ENCODE data around the gene COL6A3. TPM values are rescaled to one million over a fixed set of nuclear protein-coding genes. Genes with fewer than 3 reads are reported as not detected.

The COL6A3 gene
- total RNA-seq, 1 donor from 2014 or later: 0.02 TPM

DNA sequence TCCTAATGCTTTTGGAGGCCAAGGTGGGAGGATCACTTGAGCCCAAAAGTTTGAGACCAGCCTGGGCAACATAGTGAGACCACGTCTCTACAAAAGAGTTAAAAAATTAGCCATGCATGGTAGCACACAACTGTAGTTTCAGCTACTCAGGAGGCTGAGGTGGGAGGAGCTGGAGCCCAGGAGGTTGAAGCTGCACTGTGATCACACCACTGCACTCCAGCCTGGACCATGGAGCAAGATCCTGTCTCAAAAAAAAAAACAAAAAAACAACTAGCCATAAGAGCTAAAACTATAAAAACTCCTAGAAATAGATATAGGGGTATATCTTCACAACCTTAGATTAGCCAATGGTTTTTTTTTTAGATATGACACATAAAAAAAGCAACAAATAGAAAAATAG lies 16.9 kb upstream of the COL6A3 start:
- H3K4me1 Mint-ChIP-seq: peaks cover 19% of the 10 kb centered on the region
- POLR2A ChIA-PET: no interaction called here

DNA sequence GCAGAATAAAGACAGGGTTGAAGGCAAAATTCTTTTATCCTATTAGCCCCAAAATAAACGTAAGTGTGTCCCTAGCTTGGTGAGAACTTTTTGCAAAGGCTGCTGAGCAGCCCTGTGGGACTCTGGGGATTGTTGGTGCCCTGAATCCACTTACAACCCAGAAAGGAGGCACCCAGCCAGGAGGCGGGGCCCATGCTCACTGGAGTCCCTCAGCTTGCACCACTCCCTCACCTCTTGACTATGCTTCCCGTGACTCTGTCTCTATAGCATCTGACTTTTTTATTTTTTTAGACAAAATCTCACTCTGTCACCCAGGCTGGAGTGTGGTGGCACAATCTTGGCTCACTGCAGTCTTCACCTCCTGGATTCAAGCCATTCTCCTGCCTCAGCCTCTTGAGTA lies 15.8 kb upstream of the COL6A3 start:
- Mint-ChIP-seq H3K4me3 (no peak overlapping the region), H3K4me1 (peaks cover 16% of the 10 kb centered on the region), H3K9me3 (no peaks in the 10 kb centered on the region), H3K27ac (no peak overlapping the region), H3K27me3 (peaks cover 19% of the 10 kb centered on the region), H3K36me3 (ENCODE audit: low read depth) (no peaks in the 10 kb centered on the region)
- intact Hi-C loops (cut with micrococcal nuclease): no loop called here
- DNase-seq: no peak
- ChIA-PET CTCF (no interaction called here), POLR2A (no interaction called here)
- TF ChIP-seq, protein P1, sequence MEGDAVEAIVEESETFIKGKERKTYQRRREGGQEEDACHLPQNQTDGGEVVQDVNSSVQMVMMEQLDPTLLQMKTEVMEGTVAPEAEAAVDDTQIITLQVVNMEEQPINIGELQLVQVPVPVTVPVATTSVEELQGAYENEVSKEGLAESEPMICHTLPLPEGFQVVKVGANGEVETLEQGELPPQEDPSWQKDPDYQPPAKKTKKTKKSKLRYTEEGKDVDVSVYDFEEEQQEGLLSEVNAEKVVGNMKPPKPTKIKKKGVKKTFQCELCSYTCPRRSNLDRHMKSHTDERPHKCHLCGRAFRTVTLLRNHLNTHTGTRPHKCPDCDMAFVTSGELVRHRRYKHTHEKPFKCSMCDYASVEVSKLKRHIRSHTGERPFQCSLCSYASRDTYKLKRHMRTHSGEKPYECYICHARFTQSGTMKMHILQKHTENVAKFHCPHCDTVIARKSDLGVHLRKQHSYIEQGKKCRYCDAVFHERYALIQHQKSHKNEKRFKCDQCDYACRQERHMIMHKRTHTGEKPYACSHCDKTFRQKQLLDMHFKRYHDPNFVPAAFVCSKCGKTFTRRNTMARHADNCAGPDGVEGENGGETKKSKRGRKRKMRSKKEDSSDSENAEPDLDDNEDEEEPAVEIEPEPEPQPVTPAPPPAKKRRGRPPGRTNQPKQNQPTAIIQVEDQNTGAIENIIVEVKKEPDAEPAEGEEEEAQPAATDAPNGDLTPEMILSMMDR (IDR thresholded peaks at IDR 0.05): no peak
- ATAC-seq (ENCODE audit: low read depth): no peak

More for the DNA sequence above, 16.9 kb upstream of the COL6A3 start:
- H3K4me3 Mint-ChIP-seq: no peak overlapping the region
- intact Hi-C loops (cut with micrococcal nuclease): no loop called here
- no peak overlapping the region for H3K27ac Mint-ChIP-seq
- TF ChIP-seq, protein P1 (IDR thresholded peaks at IDR 0.05): no peak
- ATAC-seq (ENCODE audit: low read depth) (no peak), DNase-seq (no peak)
- no peaks in the 10 kb centered on the region for H3K9me3 Mint-ChIP-seq
- peaks cover 19% of the 10 kb centered on the region for H3K27me3 Mint-ChIP-seq
- H3K36me3 Mint-ChIP-seq (ENCODE audit: low read depth): no peaks in the 10 kb centered on the region
- CTCF ChIA-PET: no interaction called here

DNA sequence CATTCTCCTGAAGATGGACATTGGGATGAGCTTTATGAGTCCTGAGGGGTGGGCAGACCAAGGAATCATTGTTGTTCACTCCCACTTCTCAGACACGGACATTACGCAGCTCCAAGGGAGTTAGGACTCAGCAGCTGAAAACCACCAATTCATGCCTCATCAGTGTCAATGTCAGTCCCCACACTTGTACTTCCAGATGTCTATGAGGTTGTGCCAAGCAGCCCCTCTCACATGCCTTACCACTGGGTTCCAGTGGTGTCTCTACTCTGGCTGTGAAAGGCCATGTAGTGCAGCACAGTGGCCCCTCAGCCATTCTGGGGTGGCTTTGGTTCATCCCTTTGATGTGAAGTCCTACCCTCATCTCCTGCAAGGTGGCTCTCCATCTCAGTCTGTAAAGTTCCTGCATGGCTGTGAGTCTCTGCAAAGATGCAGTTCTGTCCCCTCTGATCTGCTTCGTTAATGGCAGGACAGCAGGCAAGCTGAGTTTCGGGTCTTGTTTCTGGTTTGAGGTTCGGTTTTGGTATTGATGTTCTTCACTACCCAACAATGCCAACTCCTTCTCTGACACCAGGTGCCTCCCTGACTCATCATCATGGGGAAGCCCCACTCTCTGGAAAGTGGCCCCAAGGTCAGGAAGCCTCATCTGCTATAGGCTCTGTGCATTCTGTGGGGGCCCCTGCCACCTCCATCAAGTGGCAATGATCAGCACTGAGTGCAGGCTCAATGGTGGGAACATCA lies 14.0 kb upstream of the COL6A3 start:
- no peak for DNase-seq

DNA sequence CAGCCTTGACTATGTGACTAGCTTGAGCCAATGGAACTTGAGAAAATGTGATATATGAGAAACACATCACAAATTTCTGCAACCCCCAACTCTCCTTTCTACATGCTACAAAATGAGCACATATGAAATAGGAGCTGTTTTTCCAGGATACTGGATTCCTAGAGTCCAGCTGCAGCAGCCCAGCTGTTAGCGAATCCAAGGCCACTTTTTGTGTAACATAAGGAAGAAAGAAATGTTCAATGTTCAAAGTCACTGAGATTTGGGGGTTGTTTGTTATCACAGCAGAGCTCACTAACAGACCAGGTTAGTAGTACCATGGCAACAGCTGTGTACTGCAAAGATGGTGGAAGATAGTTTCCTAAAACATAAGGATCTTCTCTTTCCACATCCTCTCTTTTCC lies 12.6 kb upstream of the COL6A3 start:
- DNase-seq (no peak), ATAC-seq (ENCODE audit: low read depth) (no peak)
- ChIA-PET CTCF (no interaction called here), POLR2A (no interaction called here)
- H3K27ac Mint-ChIP-seq: no peak overlapping the region
- intact Hi-C loops (cut with micrococcal nuclease): no loop called here
- TF ChIP-seq, protein P1 (IDR thresholded peaks at IDR 0.05): no peak
- H3K27me3 Mint-ChIP-seq: peaks cover 11% of the 10 kb centered on the region
- no peaks in the 10 kb centered on the region for H3K36me3 Mint-ChIP-seq (ENCODE audit: low read depth)
- H3K4me3 Mint-ChIP-seq: no peak overlapping the region
- no peaks in the 10 kb centered on the region for H3K9me3 Mint-ChIP-seq
- peaks cover 2% of the 10 kb centered on the region for H3K4me1 Mint-ChIP-seq

More for the DNA sequence above, 14.0 kb upstream of the COL6A3 start:
- H3K9me3 Mint-ChIP-seq: no peaks in the 10 kb centered on the region
- no peak overlapping the region for H3K27ac Mint-ChIP-seq
- H3K4me3 Mint-ChIP-seq: no peak overlapping the region
- H3K27me3 Mint-ChIP-seq: peaks cover 16% of the 10 kb centered on the region
- ATAC-seq (ENCODE audit: low read depth): no peak
- TF ChIP-seq, protein P1 (IDR thresholded peaks at IDR 0.05): no peak
- ChIA-PET POLR2A (no interaction called here), CTCF (no interaction called here)
- intact Hi-C loops (cut with micrococcal nuclease): no loop called here
- H3K36me3 Mint-ChIP-seq (ENCODE audit: low read depth): no peaks in the 10 kb centered on the region
- peaks cover 2% of the 10 kb centered on the region for H3K4me1 Mint-ChIP-seq

DNA sequence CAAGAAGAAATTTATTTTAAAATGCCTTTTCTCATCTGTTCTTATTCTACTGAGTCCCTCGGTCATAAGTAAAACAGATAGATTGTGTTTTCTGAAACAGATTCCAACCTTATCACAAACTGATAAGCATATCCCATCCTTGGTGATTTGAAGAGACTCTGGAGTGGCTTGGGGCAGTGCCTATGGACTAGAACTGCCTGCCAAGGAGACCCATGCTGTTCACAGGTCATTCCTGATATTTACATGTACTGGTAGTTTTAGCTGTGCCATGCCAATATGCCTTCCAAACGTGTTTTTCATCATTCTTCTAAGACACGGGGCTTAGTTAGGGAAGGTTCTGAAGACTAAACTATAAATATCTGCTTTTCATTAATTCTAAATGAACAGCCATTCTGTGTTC lies 11.4 kb upstream of the COL6A3 start:
- DNase-seq (no peak), ATAC-seq (ENCODE audit: low read depth) (no peak)
- intact Hi-C loops (cut with micrococcal nuclease): no loop called here
- ChIA-PET CTCF (no interaction called here), POLR2A (no interaction called here)
- Mint-ChIP-seq H3K4me1 (peaks cover 4% of the 10 kb centered on the region), H3K4me3 (no peak overlapping the region), H3K36me3 (ENCODE audit: low read depth) (no peaks in the 10 kb centered on the region), H3K27ac (no peak overlapping the region), H3K9me3 (no peaks in the 10 kb centered on the region), H3K27me3 (peaks cover 14% of the 10 kb centered on the region)
- TF ChIP-seq, protein P1 (IDR thresholded peaks at IDR 0.05): no peak
